HG03196 (cell line): ENCODE results near the gene ACACB.

ENCODE experiments used
- ATAC-seq: cut with Tn5 transposase; IDR thresholded peaks from one replicate; pipeline ENCODE4 v1.9.1; 2021; ENCODE audit not compliant: unreplicated experiment

ACACB gene

DNA sequence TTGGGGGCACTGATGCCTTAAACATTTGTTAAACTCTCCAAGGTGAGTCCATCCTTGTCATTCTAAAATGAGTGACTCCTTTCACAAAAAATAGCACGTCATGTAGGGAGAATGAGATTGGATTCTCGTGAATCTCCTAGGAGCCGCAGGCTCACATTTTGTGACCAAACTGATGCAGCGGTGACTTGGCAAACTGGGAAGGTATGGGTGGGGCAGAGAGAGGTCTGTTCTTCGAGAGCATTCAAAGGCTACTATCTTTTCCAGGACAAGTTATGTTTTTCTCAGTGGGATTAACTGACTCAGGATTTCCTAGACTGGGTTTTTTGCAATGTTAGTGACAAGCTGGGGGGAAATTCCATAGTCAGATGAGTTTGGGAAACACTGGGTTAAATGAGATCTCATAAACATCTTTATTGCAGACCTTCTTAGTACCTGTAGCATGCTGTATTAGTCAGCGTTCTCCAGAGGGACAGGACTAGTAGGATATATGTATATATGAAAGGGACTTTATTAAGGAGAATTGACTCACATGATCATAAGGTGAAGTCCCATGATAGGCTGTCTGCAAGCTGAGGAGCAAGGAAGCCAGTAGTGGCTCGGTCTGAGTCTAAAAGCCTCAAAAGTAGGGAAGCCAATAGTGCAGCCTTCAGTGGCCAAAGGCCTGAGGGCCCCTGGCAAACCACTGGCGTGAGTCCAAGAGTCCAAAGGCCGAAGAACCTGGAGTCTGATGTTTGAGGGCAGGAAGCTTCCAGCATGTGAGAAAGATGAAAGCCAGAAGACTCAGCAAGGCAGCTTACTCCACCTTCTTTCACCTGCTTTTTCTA is 131.7 kb downstream of the ACACB start:
- ATAC-seq = no peak

DNA sequence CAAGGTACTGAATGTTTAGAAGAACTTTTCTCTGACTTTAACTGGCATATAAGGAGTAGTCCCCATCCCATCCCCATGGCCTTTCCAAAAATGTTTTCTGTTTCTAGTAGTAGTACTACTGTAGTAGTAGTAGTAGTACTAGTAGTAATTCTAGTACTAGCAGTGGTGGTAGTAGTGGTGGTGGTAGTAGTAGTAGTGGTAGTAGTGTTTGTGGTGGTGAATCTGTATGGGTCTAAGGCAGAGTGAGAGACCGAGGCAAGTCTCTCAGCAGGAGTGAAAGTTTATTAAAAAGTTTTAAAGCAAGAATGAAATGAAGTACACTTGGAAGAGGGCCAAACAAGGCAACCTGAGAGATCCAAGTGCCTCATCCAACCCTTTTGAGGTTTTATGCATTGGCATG is 134.1 kb downstream of the ACACB start:
- no peak for ATAC-seq

DNA sequence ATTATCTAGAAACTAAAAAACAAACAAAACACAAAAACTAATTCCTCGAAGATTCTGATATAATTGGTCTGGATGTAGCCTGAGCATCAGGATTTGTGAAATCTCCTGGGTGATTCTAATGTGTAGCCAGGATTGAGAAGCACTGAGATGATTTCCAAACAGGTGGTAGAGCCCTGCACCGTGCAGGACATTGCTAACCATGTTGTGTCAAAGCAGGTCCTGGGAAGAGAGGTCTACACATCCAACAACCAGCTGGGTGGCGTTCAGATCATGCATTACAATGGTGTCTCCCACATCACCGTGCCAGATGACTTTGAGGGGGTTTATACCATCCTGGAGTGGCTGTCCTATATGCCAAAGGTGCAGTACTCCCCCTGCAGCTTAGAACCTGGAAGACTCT is 136.4 kb downstream of the ACACB start:
- no peak for ATAC-seq

DNA sequence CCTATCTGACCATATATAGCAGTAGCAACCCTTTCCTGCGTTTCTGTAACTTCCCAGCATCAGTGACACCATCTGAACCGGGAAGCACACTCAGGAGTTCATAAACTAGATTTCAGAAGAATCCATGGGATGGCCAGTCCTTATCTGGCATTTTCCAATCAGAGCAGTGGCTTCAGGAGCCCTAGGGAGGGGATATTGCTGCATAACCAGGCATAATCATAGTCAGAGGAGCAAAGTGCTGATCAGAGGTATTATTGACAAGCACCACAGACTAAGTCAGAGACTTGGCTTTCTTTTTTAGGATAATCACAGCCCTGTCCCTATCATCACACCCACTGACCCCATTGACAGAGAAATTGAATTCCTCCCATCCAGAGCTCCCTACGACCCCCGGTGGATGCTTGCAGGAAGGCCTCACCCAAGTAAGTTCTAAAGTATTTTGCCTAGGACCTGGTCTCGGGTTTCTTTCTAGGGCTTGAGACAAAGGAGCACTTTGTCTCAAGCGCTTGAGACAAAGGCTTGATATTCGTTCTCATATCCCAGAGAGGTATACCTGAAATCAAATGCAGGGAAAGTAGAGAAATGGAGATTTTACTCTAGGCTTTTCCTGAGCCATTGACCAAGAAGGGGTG is 137.6 kb downstream of the ACACB start:
- no peak for ATAC-seq

DNA sequence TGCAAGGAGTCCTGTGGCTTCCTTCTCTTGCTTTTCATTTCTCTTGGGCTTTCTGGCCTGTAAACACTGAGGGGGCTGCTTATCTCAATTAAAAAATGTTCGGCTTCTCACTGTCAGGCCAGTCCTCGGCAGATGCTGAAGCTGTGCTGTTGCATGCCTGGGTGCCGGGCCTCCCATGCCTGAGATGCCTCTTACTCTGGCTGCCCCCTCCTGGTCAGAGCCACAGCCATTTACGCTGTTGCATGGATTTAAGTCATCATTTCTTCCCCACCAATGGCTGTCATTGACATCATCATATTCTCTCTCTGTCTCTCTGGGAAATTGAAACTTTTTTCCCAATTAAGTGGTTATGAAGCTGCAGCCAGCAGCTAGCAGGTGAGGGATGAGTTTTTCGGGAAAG is 139.0 kb downstream of the ACACB start:
- ATAC-seq = no peak

DNA sequence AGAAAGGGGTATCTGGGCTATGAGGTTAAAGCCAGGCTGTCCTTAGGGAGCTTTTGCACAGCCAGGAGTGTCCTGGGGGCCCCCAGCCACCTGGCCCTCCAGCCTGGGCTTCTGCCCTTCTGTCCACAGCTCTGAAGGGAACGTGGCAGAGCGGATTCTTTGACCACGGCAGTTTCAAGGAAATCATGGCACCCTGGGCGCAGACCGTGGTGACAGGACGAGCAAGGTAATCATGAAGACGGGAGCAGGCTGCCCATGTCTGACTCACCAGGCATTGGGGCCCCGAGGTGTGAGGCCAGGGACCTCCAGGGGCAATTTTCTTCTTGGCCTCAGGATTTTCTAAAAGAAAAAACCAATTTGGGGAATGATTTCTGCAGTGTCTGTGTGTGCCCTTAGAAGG is 139.6 kb downstream of the ACACB start:
- ATAC-seq = no peak

DNA sequence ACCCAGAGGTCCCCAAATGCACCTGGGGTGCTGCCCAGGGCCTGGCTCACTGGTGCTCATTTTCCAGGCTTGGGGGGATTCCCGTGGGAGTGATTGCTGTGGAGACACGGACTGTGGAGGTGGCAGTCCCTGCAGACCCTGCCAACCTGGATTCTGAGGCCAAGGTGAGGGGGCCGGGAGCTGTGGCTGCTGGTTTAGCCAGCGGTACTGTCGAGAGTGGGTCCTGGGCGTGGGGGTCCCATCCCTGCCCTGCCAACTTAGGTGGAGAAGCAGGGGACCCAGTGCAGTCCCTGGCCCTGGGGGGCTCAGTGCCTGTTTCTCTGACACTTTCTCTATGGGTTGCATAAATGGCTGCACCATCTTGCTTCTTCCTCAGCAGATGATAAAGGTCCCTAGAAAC is 141.8 kb downstream of the ACACB start:
- no peak for ATAC-seq

DNA sequence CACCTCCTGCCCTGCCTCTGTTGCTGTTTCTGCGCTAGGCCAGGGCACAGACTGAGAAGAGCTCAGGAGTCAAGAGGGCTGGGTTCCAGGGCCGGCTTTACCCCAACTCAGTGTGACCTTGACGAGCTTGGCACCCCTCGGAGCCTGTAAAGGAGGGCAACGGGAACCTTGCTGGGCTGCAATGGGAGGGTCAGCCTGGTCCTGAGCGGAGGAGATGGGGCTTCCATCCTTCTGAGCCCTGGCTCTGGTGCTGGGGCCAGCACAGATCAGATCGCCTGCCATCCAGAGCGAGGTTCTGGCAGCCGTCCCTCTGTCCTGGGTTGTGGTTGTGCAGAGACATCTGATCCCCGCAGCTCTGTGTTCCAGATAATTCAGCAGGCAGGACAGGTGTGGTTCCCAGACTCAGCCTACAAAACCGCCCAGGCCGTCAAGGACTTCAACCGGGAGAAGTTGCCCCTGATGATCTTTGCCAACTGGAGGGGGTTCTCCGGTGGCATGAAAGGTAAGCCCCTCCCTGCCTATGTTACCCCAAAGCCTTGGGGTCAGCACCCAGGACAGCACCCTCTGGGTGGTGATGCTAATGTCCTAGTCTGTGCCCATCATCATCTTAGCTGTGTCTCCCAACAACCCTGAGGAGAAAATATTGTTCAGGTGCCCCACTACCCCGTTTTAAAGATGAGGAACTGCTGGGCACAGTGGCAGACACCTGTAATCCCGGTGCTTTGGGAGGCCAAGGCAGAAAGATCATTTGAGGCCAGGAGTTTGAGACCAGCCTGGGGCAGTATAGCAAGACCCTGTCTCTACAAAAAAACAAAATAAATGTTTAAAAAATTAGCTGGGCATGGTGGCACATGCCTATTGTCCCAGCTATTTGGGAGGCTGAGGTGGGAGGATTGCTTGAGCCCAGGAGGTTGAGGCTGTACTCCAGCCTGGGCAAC is 142.5 kb downstream of the ACACB start:
- no peak for ATAC-seq

DNA sequence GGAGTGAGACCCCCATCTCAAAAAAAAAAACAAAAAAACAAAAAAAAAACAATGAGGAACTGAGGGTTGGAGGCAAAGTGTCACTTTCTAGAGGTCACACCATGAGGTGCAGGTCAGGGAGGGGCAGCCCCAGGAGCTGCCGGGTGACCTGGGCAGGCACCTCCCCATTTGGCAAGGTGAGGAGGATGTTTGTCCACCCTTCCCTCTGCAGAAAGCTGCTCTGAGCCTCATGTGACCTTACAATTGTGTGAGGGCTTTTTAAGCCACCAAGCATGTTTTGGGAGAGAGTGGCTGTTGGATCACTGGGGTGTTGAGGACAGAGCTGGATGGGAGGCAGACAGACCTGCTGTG is 143.1 kb downstream of the ACACB start:
- ATAC-seq = no peak

DNA sequence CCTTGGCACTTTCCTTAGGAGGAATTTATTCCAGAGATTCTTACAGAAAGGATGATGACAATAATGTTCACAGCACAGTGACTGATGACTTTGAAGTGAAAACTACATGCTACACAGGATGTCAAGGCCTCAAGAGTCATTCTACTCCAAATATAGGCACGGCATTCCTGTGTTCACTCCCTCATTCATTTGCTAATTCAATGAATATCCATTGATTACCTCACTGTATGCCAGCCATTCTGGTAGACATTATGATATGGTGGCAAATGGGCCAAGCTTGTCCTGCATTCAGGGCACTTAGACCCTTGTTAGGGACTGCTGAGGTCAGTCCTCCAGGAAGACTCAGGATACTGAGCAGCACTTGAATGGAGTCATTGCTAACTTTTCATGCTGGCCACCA is 144.7 kb downstream of the ACACB start:
- no peak for ATAC-seq

DNA sequence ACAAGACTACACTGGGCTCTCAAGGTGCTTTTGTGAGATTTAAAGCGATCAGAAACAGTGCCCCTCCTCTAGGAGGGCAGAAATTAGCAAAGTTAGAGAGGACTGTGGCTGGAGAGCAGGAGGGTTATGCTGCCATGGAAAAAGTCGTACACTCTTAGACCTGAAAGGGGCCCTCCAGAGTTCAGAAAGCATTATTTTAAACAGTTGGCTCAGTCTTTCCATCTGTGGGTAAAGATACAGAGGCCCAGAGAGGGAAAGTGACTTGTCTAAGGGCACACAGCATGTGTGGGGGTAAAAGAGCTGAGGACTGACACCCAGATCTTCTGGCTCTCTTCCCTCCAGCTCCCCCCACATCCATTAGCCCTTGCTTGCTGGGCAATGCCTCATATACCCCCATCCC is 145.6 kb downstream of the ACACB start:
- ATAC-seq = no peak

DNA sequence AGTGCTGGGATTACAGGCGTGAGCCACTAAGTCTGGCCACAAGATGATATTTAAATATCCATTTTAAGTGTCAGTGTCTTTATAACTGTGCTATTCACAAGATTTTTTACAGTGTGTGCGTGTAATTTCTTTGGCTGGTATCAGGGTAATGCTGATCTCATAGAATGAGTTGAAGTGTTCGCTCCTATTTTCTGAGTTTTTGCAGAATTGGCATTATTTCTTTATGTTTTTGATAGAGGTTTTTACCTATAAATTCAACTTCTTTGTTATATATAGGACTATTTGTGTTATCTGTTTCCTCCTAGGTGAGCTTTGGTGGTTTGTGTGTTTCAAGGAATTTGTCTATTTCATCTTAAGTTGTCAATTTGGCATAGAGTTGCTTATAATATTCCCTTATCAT is 147.1 kb downstream of the ACACB start:
- no peak for ATAC-seq

DNA sequence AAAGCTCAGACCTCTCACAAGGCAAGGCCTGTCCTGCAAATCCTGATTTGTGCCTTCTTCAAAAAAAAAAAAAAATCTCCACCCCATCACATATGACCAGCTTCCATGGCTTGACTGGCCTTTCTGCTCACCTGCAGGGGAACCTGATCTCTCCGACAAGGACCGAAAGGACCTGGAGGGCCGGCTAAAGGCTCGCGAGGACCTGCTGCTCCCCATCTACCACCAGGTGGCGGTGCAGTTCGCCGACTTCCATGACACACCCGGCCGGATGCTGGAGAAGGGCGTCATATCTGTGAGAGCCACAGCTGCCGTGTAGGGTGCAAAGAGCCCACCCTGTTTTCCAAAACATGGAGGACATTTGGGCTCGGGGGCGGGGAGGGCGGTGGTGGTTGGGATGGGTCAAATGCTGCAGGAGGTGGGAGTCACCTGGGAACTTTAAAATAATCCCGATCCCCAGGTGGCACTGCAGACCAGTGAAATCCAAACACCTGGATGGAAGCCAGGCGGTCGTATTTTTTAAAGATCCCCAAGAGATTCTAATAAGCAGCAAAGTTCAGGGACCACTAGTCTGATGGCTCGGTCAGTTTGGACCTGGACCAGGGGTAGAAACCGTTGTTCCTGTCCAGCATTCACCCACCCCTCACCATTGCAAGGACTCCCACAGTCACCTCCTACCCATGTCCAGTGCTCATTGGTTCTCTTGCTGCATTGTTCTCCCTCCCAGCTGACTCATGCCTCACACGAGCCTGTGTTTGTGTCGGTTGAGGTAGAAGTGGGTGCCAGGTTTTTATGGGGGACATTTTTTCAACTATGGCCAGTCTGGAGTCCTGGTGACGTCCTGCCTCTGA is 147.9 kb downstream of the ACACB start:
- ATAC-seq = no peak

DNA sequence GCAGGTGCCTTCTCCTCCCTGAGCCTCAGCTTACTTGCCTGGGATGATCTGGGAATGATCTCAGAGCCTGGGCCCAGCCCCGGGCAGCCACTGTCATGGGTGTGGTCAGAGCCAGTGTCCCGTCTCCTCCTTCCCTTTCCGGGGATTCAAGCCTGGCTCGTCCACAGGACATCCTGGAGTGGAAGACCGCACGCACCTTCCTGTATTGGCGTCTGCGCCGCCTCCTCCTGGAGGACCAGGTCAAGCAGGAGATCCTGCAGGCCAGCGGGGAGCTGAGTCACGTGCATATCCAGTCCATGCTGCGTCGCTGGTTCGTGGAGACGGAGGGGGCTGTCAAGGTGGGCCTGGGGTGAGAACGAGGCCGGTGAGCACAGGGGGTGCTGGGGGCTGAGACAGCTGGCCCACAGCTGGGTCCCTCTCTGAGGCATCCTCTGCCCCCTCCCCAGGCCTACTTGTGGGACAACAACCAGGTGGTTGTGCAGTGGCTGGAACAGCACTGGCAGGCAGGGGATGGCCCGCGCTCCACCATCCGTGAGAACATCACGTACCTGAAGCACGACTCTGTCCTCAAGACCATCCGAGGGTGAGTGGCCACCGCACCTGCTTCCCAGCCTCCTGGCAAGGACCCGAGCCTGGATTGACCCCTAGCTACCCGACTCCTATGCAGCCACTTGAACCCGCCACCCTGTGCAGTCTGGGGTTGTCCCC is 148.7 kb downstream of the ACACB start:
- ATAC-seq = no peak

DNA sequence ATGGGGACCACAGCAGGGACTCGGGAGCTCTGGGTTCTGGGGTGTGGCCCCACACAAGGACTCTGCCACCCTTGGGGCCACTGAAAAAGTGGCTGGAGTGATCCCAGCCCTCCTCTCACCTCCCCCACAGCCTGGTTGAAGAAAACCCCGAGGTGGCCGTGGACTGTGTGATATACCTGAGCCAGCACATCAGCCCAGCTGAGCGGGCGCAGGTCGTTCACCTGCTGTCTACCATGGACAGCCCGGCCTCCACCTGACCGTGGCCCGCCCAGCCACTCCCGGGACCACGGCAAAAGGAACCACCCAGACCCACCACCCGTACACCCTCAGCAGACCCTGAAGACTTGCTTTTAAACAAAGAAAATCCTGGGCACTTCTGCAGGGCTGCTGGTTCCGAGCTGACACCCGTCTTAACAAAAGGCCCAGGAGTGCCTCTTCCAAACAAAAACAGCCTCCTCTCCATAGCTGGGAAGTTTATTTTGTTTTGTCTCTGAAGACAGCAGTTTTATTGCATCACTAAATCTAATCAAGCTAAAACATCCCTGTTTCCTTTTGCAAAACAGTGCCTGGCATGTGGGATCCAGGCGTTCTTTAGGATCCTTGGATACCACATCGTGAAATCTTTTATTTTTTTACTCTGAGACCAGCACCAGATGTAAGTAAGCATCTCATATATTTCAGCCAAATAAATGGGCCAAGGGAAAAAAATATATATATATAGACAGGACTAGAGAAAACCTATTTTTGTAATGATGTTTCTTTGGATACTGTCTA is 149.9 kb downstream of the ACACB start:
- no peak for ATAC-seq

DNA sequence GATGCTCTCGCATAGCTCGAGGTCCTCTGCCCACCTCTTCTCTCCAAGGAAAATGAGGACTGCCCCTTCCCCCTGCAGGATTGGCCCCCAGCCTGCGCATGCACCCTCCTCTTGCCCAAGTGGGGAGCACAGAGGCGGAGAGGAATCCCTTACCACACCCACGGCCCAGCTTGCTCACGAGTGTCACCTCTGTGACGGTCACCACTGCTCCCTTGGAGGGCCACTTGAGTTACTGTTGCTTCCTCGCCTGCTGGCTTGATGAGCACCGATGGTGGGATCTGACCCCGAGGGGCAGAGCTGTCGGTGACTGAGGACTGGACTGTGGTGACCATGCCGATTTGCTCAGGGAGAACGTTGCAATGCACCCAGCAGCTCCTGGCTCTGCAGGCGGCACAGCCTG is 151.0 kb downstream of the ACACB start:
- ATAC-seq = no peak

DNA sequence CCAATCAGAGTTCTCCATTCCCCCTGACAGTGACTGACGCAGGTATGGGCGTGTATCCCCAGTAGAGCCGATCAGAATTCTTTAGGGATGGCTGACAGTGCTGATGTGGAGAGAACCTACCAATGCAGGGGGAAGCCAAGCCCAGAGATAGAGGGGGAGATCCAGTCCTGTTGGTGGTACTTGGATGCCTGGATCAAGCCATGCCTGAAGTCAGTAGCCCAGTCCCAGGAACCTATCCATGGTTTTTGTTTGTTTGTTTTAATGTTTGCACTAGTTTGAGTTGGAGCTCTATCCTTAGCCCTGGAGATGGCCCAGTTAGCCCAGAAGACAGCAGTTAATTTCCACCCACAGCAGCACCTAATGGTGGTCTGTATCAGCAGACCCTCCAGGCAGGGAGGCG is 152.5 kb downstream of the ACACB start:
- no peak for ATAC-seq

DNA sequence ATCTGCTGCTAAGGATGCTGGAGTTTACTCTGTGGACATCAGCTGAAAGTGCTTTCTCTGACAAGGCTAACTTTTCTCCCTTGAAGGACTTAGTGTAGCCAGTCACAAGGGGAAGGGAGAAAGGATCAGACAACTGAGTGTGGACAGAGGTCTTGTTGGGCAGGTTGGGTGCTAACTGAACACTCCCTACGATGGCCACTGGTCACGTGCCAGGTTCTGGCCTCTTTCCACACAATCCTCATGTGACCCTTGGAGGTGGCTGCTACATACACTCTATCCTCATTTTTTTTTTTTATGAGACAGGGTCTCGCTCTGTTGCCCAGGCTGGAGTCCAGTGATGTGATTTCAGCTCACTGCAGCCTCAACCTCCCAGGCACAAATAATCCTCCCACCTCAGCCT is 153.0 kb downstream of the ACACB start:
- ATAC-seq = no peak

DNA sequence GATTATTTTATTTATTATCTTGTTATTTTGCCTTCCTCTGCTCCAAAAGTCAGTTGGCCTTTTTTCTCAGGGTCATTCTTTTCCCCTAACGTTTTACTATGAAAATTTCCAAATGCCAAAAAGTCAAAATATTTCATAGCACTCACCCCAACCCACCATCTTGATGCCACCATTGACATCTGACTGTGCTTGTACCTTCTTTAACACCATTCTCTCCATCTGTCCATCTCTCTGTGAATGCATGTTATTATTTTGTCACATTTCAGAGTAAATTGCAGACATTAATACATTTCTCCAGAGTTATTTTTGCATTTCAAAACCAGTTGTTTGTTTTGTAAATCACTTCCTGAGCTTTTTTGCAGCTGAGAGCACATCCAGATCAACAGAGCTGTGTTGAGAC is 154.1 kb downstream of the ACACB start:
- no peak for ATAC-seq

DNA sequence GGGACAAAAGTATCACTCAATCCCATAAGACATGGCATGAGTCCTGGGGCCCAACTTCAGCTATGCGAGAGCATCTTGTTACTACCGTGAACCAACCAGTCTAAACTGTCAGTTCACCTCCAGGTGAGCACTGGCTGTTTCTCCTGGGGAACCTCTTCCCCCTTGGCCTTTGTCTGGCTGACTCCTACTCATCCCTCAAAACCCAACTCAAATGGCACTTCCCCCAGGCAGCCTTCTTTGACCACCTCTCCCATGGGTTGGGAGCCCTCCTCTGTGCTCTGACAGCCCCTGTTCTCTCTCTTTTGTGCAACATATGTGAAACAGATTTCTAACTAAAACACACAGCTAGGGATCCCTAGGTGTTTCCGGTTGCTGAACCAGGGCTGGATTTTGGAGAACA is 155.0 kb downstream of the ACACB start:
- ATAC-seq = no peak
